ENCODE measurements around the gene MRPL37.
"Not testable (repeated sequence)": the region's sequence is repeated elsewhere in the genome, so short reads cannot be mapped to it uniquely, and the experiment has no call there.

MRPL37 gene

DNA sequence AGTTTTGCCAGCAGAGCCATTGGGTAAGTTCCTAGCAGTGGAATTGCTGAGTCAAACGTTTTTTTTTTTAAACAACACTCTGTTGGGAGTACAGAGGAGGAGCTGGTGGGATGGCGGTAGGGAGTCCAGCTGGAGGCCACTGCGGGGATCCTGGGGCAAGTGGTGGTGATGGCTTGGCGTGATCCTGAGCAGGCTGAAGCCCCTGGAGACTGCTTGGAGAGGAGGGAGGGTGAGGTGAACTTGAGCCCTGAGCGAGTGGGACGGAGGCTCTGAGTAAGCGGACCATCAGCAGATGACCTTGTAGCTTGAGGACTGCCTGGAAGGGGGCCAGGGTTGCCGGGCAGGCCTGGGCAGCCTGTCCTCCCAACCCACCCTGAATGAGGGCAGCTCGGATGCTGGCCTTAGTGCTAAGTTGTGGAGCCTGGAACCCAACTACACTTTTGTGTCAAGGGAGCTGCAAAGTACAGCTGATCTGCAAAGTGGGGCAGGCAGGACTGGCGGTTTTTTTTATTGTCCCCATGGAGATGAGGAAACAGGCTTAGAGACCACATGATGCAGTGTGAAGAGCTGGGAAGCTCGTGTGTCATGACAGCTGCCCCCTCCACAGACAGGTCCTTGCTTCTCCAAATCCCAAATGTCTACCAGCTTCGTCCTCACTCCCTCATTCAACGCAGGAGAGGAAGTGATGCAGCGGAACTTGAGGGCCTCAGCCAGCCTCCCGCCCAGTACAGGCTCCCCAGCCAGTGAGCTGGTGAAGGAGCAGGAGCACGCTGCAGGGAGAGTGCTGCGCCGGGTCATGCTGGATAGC lies 20.2 kb downstream of the MRPL37 start:
- DNase-seq, result no peak

GRCh38 chr1:54221113-54221834 lies 21.3 kb downstream of the MRPL37 start:
- DNase-seq, result no peak

DNA sequence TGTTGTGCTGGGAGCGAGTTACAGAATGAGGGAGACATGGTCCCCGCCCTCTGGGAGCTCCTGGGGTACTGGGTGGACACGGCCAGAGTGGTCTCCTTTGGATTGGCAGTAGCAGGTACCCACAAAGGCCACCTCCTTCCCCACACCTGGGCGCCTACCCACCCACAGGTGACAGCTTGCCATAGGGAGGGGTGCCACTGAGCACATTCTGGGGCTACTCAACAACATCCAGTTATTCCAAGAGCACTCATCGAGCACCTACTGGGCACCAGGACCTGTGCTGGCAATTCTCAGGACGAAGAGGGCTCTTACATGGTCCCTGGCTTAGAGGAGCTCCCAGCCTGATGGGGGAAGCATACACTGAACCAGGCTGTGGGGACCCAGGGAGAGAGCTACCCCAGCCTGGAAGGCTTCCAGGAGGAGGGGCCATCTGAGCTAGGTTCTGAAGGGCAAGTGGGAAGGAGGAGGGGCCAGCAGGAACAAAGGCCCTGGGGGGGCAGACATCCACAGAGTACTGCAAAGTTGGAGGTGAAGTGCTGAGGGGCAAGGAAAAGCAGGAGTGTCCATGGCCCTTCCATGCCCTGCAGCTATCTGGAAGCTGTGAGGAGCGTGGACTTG lies 22.0 kb downstream of the MRPL37 start:
- no peak for DNase-seq

DNA sequence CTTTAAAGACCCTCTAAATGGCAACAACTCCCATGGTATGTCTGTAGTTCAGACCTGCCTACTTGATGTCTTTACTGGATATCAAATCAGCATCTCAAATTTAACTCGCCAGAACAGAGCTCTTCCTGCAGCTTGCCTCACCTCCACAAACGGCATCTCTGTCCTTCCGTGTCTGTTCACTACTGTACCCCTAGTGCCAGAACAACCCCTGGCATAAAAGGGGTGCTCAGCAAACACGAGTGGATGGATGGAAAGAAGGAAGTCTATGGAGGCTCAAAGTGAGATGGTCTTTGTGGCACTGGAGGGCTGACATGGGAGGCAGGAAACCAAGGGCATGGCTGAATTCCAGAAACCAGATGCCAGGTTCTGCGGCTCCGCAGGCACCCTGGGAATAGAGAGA lies 22.7 kb downstream of the MRPL37 start:
- no peak for DNase-seq

GRCh38 chr1:54223441-54224202 lies 23.7 kb downstream of the MRPL37 start:
- no peak for DNase-seq

- no peak for DNase-seq
Observed at GRCh38 chr1:54224233-54224632, 24.3 kb downstream of the MRPL37 start.

GRCh38 chr1:54225378-54225777 lies 25.4 kb downstream of the MRPL37 start:
- no peak for DNase-seq

- DNase-seq, result no peak
Observed at GRCh38 chr1:54225986-54226559, 26.1 kb downstream of the MRPL37 start.

DNA sequence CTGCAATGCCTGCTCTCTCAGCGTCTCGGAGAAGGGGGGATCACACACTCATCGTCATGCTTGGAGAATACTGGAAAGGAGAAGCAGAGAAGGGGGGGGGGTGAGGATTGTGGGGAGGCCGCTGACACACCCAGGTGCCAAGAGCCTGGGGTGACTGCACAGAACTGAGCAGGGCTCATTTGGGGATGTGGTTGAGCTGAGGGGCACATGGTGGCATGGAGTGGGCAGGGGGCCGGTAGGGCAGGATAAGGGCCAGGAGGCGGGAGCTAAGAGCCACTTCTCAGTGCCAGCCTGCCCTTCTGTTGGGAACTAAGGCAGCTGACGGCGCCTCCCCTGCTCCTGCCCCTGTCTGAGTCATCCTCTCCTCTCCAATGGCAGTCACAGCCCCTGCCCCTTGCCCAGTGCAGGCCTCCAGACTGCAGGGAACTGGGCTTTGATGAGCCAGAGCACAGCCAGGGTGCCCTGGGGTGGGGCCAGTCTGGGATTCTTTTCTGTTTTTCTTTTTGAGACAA lies 27.2 kb downstream of the MRPL37 start:
- no peak for DNase-seq

- DNase-seq, result no peak
Observed at GRCh38 chr1:54227891-54228310, 27.9 kb downstream of the MRPL37 start.

GRCh38 chr1:54228638-54229079 lies 28.7 kb downstream of the MRPL37 start:
- no peak for DNase-seq

DNA sequence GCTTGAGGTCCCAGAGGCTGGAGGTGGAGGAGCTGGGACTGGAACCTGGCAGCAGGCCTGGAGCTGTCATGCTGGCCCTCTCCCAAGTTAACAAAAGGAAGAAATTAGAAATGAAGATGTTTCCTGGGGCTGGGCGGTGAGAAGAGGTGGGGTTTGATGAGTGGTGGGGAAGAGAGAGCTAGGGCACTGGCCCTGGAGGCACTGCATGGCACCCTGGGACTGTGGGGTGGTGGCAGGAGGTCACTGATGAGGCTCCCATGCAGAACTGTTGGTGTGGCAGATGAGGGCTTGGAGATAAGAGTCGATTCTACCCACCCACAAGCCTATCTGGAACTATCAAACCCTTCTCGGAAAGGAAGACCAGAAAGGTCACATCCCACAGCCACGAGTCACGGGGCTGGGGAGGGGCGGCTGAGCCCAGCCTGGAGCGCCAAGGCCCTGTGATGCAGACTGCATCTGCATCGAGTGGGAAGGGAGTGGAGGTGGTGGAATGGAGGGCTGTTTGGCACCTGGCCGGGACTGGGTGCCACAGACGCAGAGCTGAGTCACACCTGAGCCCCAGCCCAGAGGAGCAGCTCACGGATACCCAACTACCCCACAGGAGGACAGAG lies 29.4 kb downstream of the MRPL37 start:
- DNase-seq, result peak; percentile 60

DNA sequence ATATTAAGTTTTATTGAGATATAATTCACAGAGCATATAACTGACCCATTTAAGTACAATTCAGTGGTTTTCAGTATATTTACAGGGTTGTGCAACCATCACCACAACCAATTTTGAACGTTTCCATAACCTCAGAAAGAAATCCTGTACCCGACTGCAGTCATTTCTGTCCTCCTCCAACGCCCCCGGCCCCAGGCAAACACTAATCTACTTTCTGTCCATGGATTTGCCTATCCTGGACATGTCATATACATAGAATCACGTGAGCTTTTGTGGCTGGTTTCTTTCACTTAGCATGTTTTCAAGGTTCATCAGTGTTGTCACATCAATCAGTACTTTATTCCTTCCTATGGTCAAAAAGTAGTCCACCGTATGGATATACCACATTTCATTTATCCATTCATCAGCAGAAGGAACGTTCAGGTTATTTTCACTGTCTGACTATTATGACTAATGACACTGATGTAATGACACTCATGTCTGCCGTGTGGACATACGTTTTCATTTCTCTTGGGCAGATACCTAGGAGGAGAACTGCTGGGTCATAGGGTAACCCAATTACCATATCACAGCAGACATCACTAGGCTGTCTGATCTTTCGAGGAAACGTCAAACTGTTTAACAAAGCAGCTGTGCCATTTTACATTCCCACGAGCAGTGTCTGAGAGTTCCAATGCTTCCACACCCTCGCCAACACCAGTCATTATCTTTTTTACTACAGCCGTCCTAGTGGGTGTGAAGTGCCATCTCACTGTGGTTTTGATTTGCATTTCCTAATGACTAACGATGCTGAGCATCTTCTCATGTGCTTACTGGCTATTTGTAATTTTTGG lies 30.8 kb downstream of the MRPL37 start:
- DNase-seq, result peak; percentile 69

GRCh38 chr1:54233196-54233595 lies 33.2 kb downstream of the MRPL37 start:
- not testable (repeated sequence) for DNase-seq

- DNase-seq, result no peak
Observed at GRCh38 chr1:54234284-54234683, 34.3 kb downstream of the MRPL37 start.

GRCh38 chr1:54237586-54237985 lies 37.6 kb downstream of the MRPL37 start:
- DNase-seq, result no peak

- DNase-seq, result no peak
Observed at GRCh38 chr1:54238353-54239034, 38.5 kb downstream of the MRPL37 start.

DNA sequence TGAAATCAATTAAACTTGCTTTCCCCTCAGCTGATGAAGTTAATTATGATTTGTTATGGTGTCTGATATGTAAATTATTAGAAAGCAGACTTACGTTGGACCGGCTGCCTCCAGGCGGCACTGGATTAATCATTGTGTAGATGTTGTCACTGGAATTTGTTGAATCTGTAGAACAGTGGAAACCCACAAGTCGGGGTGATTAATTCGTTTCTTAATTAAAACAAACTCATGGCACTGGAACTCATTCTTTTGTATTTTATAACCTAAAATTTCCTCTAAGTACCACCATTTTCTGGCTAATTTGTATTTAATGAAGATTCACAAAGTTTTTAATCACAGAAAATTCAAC lies 39.0 kb downstream of the MRPL37 start:
- DNase-seq, result no peak

- no peak for DNase-seq
Observed at GRCh38 chr1:54239631-54240031, 39.7 kb downstream of the MRPL37 start.

GRCh38 chr1:54240741-54241335 lies 40.9 kb downstream of the MRPL37 start:
- no peak for DNase-seq

All from activated CD4-positive, alpha-beta T cell treated with anti-CD3 and anti-CD28 coated beads, Interleukin-2, amount 50 U/mL, for 16 hours (primary cell).